Right cardiac atrium (tissue), 5 donors: ENCODE data around the gene CSAD. TPM values are rescaled to one million over a fixed set of nuclear protein-coding genes. Genes with fewer than 3 reads are reported as not detected.

Experiments
- ATAC-seq, 2 donors: fragments of 200-7000 bp; cut with Tn5 transposase; one replicate each; pipeline versions ENCODE4 v1.8.0 to v1.9.1; 2020; ENCODE audit warnings: moderate library complexity in 2 of 2, mild to moderate bottlenecking in 1 of 2
- DNase-seq, 3 donors: peaks; one replicate each; pipeline ENCODE4 v3.0.0-alpha.2; 2020
- H3K27ac ChIP-seq: one replicate; pipeline ENCODE4 v1.5.1; 2013; ENCODE audit warnings: mild to moderate bottlenecking, low read length, control low read depth, moderate library complexity
- H3K27me3 ChIP-seq: one replicate; pipeline ENCODE4 v1.6.1; 2013; ENCODE audit not compliant: control insufficient read depth, insufficient read depth
- H3K4me1 ChIP-seq: one replicate; pipeline ENCODE4 v1.6.1; 2013; ENCODE audit warnings: low read length; ENCODE audit not compliant: control insufficient read depth, insufficient read depth
- H3K4me3 ChIP-seq: one replicate; pipeline ENCODE4 v1.5.1; 2013; ENCODE audit warnings: low read length, control low read depth
- H3K9me3 ChIP-seq: one replicate; pipeline ENCODE4 v1.6.1; 2013; ENCODE audit warnings: low read length; ENCODE audit not compliant: control insufficient read depth
- WGBS: extraction: QIAGEN DNeasy Blood & Tissue Kit; methylation state at CpG from one replicate; pipeline ENCODE4 v1.1.7; 2013; 5-methylcytosine and 5-hydroxymethylcytosine counted together
- intact Hi-C, 4 donors: fragments of 100-400 bp; cut with DNase I; formaldehyde crosslinking; loops; one replicate each; pipeline versions ENCODE4 v1.11.0 to v1.14.0; 2022 to 2023
- long read RNA-seq, 4 donors: library from polyadenylated mRNA; unstranded; transcript quantifications; one replicate each; pipeline ENCODE4 v2.0.0, GENCODE V29; 2020 to 2021
- polyA plus RNA-seq: library from polyadenylated mRNA; stranded (reverse); fragments of 200-250 nt; gene quantifications from one replicate; pipeline ENCODE4 v1.2.3, GENCODE V29; 2013
- total RNA-seq, 4 donors: library from RNA; stranded (reverse); fragmentation: NEBNext Ultra II Directional; extraction: Animal tissue kit (Norgen Biotek cat#: 25700); gene quantifications; one replicate each; pipeline ENCODE4 v1.2.1, GENCODE V29; 2021
- donor health status: healthy with polysubstance abuse.
- donor health status: DM: no; HTN: yes; CAD: no.
- donor health status: DM: no; HTN: no; CAD: no.
- donor health status: DM: no; HTN: yes; CAD: no; lungs with severe emphysema.
- donor health status: DM: yes; HTN: yes; CAD: no.

CSAD gene
- total RNA-seq (10 to 100 TPM; 10.3 to 13.0 (median 12.3) TPM), polyA plus RNA-seq (16.2 TPM)
- long read RNA-seq, donor 1, partial matches to known transcripts: 1 of 7 reads
- long read RNA-seq, donor 1, other reads (novel, unspliced or antisense): 6 of 7 reads
- long read RNA-seq, donor 2, partial matches to known transcripts: 0 of 1 reads
- long read RNA-seq, donor 2, other reads (novel, unspliced or antisense): 1 of 1 reads
- long read RNA-seq, donor 3, partial matches to known transcripts: 4 of 10 reads
- long read RNA-seq, donor 3, other reads (novel, unspliced or antisense): 6 of 10 reads
- long read RNA-seq, donor 4, partial matches to known transcripts: 0 of 1 reads
- long read RNA-seq, donor 4, other reads (novel, unspliced or antisense): 1 of 1 reads

- ATAC-seq (peak; percentile 99 to 100), DNase-seq (peak; percentile 98 to 99 (median 99))
- Histone ChIP-seq H3K27me3 (no peaks in the 10 kb centered on the region), H3K4me3 (peak within 1 kb of the TSS; percentile 70), H3K4me1 (peaks cover 11% of the 10 kb centered on the region), H3K27ac (peak within 1 kb of the TSS; percentile 99), H3K9me3 (no peaks in the 10 kb centered on the region)
- intact Hi-C loops: no loop called here
- WGBS: under 1% methylated on average over 70 of the region's 70 CpGs
These were observed at the start of gene CSAD, which contains the start of gene ZNF740 for GRCh38 chr12:53180220-53180930. Gene CSAD, minus strand, starts transcription at chr12:53180925. Its CDS starts 7,455 bp downstream, at chr12:53173470. Gene ZNF740, plus strand, starts transcription at chr12:53180722. Its CDS starts 1,262 bp downstream, at chr12:53181984.

GRCh38 chr12:53230108-53230845 lies 49.6 kb upstream of the CSAD start:
- ATAC-seq (no peak), DNase-seq (no peak)
- WGBS: 84% methylated on average over 10 of the region's 10 CpGs
- no peaks in the 10 kb centered on the region for H3K27me3 ChIP-seq
- intact Hi-C loops: no loop called here
- no peak overlapping the region for H3K27ac ChIP-seq
- no peak overlapping the region for H3K4me3 ChIP-seq
- no peaks in the 10 kb centered on the region for H3K9me3 ChIP-seq
- peaks cover 16% of the 10 kb centered on the region for H3K4me1 ChIP-seq

- Histone ChIP-seq H3K4me1 (peaks cover 16% of the 10 kb centered on the region), H3K27ac (no peak overlapping the region), H3K4me3 (no peak overlapping the region), H3K27me3 (no peaks in the 10 kb centered on the region), H3K9me3 (no peaks in the 10 kb centered on the region)
- intact Hi-C loops: no loop called here
- no peak for DNase-seq
- 88% methylated on average over 2 of the region's 2 CpGs for WGBS
- no peak for ATAC-seq
These were observed 48.7 kb upstream of the CSAD start for GRCh38 chr12:53229454-53229853.

GRCh38 chr12:53227836-53228235 lies 47.1 kb upstream of the CSAD start:
- Histone ChIP-seq H3K27me3 (no peaks in the 10 kb centered on the region), H3K4me1 (peaks cover 12% of the 10 kb centered on the region), H3K9me3 (no peaks in the 10 kb centered on the region), H3K27ac (no peak overlapping the region), H3K4me3 (no peak overlapping the region)
- no peak for ATAC-seq
- 92% methylated on average over 1 of the region's 1 CpG for WGBS
- intact Hi-C loops: no loop called here
- no peak for DNase-seq

- no peaks in the 10 kb centered on the region for H3K9me3 ChIP-seq
- WGBS: 94% methylated on average over 11 of the region's 11 CpGs
- intact Hi-C loops: no loop called here
- H3K4me1 ChIP-seq: peaks cover 8% of the 10 kb centered on the region
- ATAC-seq (no peak), DNase-seq (no peak)
- no peak overlapping the region for H3K27ac ChIP-seq
- H3K27me3 ChIP-seq: no peaks in the 10 kb centered on the region
- no peak overlapping the region for H3K4me3 ChIP-seq
These were observed 46.6 kb upstream of the CSAD start for GRCh38 chr12:53227341-53227740.

- DNase-seq: no peak
- intact Hi-C loops: no loop called here
These were observed 46.1 kb upstream of the CSAD start for GRCh38 chr12:53226815-53227214.

GRCh38 chr12:53225635-53226424 lies 45.1 kb upstream of the CSAD start:
- no peak overlapping the region for H3K27ac ChIP-seq
- DNase-seq (no peak), ATAC-seq (no peak)
- H3K4me1 ChIP-seq: peaks cover 8% of the 10 kb centered on the region
- no peaks in the 10 kb centered on the region for H3K9me3 ChIP-seq
- intact Hi-C loops: no loop called here
- H3K27me3 ChIP-seq: no peaks in the 10 kb centered on the region
- WGBS: 90% methylated on average over 10 of the region's 10 CpGs
- no peak overlapping the region for H3K4me3 ChIP-seq

More at GRCh38 chr12:53226815-53227214, 46.1 kb upstream of the CSAD start:
- ATAC-seq: no peak
- Histone ChIP-seq H3K4me1 (peaks cover 8% of the 10 kb centered on the region), H3K27me3 (no peaks in the 10 kb centered on the region), H3K27ac (no peak overlapping the region), H3K4me3 (no peak overlapping the region), H3K9me3 (no peaks in the 10 kb centered on the region)
- WGBS: 95% methylated on average over 4 of the region's 4 CpGs

- intact Hi-C loops: no loop called here
- H3K4me1 ChIP-seq: peaks cover 8% of the 10 kb centered on the region
- ATAC-seq: no peak
These were observed 44.3 kb upstream of the CSAD start for GRCh38 chr12:53224897-53225634.

GRCh38 chr12:53224061-53224896 lies 43.6 kb upstream of the CSAD start:
- WGBS: 60% methylated on average over 11 of the region's 11 CpGs
- Histone ChIP-seq H3K27me3 (no peaks in the 10 kb centered on the region), H3K4me1 (peaks cover 8% of the 10 kb centered on the region), H3K27ac (peak overlapping the region; percentile 7), H3K9me3 (no peaks in the 10 kb centered on the region), H3K4me3 (no peak overlapping the region)
- ATAC-seq (no peak), DNase-seq (no peak)
- intact Hi-C loops: no loop called here

More at GRCh38 chr12:53224897-53225634, 44.3 kb upstream of the CSAD start:
- Histone ChIP-seq H3K27ac (no peak overlapping the region), H3K4me3 (no peak overlapping the region), H3K9me3 (no peaks in the 10 kb centered on the region), H3K27me3 (no peaks in the 10 kb centered on the region)
- WGBS: 80% methylated on average over 10 of the region's 10 CpGs
- no peak for DNase-seq
